Effector memory CD4-positive, alpha-beta T cell (primary cell): ENCODE results near the gene EFHC1.

ENCODE experiments used
- DNase-seq, 3 donors: peaks; one replicate each; pipeline ENCODE4 v3.0.0-alpha.2; 2020
- H3K27ac ChIP-seq: 2 replicates; pipeline ENCODE4 v1.7.0; 2013; ENCODE audit warnings: mild to moderate bottlenecking, low read length, moderate library complexity; ENCODE audit not compliant: insufficient read depth, poor library complexity, severe bottlenecking
- H3K27me3 ChIP-seq: replicated peaks from 2 replicates; pipeline ENCODE4 v1.7.0; 2013; ENCODE audit warnings: mild to moderate bottlenecking, low read length; ENCODE audit not compliant: insufficient read depth, control insufficient read depth, poor library complexity, severe bottlenecking
- H3K36me3 ChIP-seq: 2 replicates; pipeline ENCODE4 v1.7.0; 2013; ENCODE audit warnings: mild to moderate bottlenecking, low read length, moderate library complexity; ENCODE audit not compliant: control insufficient read depth, insufficient read depth
- H3K4me1 ChIP-seq: 2 replicates; pipeline ENCODE4 v1.7.0; 2013; ENCODE audit warnings: low read length, mild to moderate bottlenecking; ENCODE audit not compliant: control insufficient read depth, insufficient read depth, poor library complexity, severe bottlenecking
- H3K4me3 ChIP-seq: 2 replicates; pipeline ENCODE4 v1.7.0; 2013; ENCODE audit warnings: low read length, low read depth, mild to moderate bottlenecking; ENCODE audit not compliant: insufficient read depth, poor library complexity, severe bottlenecking
- H3K9me3 ChIP-seq: 2 replicates; pipeline ENCODE4 v1.7.0; 2013; ENCODE audit warnings: mild to moderate bottlenecking, low read length, moderate library complexity; ENCODE audit not compliant: control insufficient read depth

EFHC1 gene

DNA sequence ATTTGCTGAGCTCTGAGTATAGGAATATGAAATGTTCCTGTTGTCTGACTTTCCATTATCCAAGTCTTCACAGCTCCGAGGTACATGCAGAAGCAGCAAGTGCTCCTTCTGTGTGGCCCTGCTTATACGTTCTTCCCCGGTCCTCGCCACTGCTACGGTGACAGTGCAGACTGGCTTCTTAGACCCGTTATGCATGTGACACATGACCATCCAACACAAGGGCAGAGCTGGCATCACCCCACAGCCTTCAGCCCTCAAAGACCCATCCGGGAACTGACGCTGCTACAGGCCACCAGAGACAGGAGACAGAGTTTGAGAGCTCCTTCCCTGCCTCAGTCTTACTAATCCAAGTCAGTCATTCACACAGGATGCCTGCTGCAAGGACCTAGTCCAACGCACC lies 86.3 kb downstream of the EFHC1 start:
- Histone ChIP-seq H3K4me3 (no peak overlapping the region), H3K27ac (no peak overlapping the region), H3K4me1 (no peaks in the 10 kb centered on the region), H3K27me3 (no peaks in the 10 kb centered on the region), H3K36me3 (peaks cover 31% of the 10 kb centered on the region), H3K9me3 (no peaks in the 10 kb centered on the region)
- no peak for DNase-seq

DNA sequence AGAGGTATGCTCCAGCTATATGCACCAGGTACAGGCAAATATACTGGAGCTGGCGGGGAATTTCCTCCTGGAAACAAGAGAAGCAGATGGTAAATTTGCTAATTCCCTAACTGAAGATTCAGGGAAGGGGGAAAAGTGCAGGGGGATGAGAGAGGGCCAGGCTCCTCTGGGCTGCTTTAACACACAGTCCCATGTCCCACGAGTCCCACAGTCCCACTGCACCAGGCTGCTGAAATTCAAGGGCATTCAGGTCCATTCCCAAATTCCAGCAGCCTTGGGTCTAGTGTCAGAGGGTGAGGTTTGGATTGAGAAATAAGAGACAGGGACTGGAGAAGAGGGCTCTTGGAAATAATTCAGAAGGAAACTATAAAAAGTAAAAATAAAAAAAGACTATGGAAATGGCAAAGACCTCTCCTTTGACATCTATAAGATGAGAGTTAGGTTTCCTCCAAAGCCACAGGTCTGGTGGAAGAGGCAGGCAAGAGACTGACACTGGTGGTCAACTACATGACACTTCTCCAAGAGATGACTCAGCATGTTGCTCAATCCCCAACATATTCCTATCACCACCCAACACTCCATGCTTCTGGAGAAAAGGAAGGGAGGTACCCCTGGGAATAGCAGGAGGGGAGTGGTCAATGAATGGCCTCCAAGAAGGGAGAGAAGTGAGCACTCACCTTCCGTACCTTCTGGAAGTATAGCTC lies 87.6 kb downstream of the EFHC1 start:
- no peaks in the 10 kb centered on the region for H3K9me3 ChIP-seq
- peaks cover 23% of the 10 kb centered on the region for H3K36me3 ChIP-seq
- H3K27ac ChIP-seq = no peak overlapping the region
- no peak for DNase-seq
- H3K4me1 ChIP-seq = no peaks in the 10 kb centered on the region
- H3K27me3 ChIP-seq = no peaks in the 10 kb centered on the region
- no peak overlapping the region for H3K4me3 ChIP-seq

DNA sequence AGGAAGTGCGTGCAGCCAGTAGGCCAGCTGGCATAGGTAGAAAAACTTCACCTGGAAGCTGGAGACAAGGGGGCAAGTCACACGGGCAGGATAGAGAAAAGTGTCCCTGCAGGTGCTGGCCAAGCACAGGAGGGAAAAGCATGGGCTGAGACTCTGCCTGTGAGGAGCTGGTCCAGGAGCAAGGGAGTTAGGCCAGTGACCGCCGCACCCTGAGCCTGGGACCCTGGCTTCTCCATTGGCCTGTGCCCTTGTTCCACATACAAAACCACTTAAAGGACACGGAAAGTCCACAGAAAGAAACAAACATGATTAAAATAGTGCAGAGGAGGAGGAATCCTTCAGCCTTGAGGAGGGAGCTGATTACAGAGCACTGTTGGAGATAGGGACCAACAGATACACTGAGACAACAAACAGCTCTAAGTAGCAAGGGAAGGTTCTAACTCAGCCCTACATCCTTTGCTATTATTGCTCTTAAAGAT lies 88.2 kb downstream of the EFHC1 start:
- no peaks in the 10 kb centered on the region for H3K9me3 ChIP-seq
- no peaks in the 10 kb centered on the region for H3K4me1 ChIP-seq
- H3K27ac ChIP-seq = no peak overlapping the region
- H3K27me3 ChIP-seq = no peaks in the 10 kb centered on the region
- H3K4me3 ChIP-seq = no peak overlapping the region
- no peak for DNase-seq
- H3K36me3 ChIP-seq = peaks cover 23% of the 10 kb centered on the region

DNA sequence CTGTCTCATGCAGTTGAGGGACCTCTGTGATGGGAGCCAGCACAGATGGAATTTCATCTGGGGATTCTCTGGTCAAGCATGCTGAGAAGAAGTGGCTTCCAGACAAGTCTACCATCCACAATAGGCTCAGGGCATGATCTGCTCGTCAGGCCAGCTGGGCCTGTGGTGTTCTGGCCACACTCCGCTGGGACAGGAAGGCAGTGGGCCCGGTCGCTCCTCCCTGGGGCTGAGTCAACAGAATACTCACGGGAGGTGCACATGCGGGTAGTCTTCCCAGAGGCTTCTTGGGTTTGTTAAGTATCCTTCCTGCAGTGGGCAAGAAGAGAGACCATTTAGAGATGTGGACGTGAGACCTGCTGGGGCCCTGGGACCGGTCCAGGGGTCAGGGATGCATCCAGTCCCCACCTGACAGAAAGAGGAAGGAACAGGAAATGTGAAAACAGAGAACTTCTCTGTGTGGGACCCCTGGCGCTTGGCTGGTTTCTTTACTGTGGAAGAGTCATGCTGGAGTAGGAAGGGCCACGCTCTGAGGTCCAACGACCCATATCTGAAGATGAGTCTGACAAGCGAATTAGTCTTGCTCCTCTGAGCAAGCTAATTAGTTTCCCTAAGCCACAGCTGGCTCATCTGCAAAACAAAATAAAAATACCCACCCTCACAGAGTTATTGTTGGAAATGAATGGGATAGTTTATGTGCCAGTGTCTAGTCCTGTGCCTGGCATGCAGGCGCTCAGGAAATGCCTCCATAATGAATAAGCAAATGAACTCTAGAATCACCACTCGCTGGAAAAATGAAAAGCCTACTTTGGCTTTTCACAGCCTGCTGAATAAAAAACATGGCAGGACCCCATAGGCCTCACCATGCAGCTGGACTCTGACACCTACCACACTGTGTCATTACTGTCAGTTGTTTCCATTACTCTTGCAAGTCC lies 89.4 kb downstream of the EFHC1 start:
- peaks cover 18% of the 10 kb centered on the region for H3K36me3 ChIP-seq
- H3K27me3 ChIP-seq = no peaks in the 10 kb centered on the region
- H3K27ac ChIP-seq = no peak overlapping the region
- DNase-seq = no peak
- no peaks in the 10 kb centered on the region for H3K9me3 ChIP-seq
- no peaks in the 10 kb centered on the region for H3K4me1 ChIP-seq
- H3K4me3 ChIP-seq = no peak overlapping the region

DNA sequence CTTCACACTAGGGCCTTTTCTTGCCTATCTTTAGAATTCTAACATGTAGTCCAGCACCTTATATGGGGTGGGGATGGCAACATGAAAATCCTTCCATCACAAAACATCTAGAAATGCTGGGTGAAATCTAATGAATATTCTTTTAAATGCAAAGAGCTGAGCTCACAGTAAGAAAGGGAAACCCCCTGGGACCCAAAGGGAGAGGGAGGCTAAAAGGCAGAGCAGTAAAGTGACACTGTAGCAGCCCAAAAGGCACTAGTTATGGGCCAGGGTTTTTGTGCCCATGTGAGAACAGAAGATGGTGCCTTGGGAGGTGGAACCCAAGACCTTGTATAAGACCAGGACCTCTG lies 90.0 kb downstream of the EFHC1 start:
- Histone ChIP-seq H3K27ac (no peak overlapping the region), H3K4me3 (no peak overlapping the region), H3K4me1 (no peaks in the 10 kb centered on the region), H3K9me3 (no peaks in the 10 kb centered on the region), H3K36me3 (peaks cover 23% of the 10 kb centered on the region), H3K27me3 (no peaks in the 10 kb centered on the region)
- no peak for DNase-seq

DNA sequence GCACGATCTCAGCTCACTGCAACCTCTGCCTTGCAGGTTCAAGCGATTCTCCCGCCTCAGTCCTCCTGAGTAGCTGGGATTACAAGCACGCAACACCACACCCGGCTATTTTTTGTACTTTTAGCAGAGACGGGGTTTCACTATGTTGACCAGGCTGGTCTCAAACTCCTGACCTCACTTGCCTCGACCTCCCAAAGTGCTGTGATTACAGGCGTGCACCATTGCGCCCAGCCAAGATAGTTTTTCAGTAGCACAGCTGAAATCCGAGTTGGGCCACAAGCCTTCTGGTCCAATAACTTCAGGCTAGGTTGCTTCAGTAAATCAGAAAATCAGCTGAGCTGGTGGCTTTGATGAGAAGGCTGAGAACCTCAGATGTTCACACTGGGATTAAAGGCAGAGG lies 91.0 kb downstream of the EFHC1 start:
- H3K27me3 ChIP-seq = no peaks in the 10 kb centered on the region
- H3K36me3 ChIP-seq = peaks cover 25% of the 10 kb centered on the region
- H3K4me3 ChIP-seq = no peak overlapping the region
- no peak overlapping the region for H3K27ac ChIP-seq
- no peak for DNase-seq
- H3K9me3 ChIP-seq = no peaks in the 10 kb centered on the region
- no peaks in the 10 kb centered on the region for H3K4me1 ChIP-seq

DNA sequence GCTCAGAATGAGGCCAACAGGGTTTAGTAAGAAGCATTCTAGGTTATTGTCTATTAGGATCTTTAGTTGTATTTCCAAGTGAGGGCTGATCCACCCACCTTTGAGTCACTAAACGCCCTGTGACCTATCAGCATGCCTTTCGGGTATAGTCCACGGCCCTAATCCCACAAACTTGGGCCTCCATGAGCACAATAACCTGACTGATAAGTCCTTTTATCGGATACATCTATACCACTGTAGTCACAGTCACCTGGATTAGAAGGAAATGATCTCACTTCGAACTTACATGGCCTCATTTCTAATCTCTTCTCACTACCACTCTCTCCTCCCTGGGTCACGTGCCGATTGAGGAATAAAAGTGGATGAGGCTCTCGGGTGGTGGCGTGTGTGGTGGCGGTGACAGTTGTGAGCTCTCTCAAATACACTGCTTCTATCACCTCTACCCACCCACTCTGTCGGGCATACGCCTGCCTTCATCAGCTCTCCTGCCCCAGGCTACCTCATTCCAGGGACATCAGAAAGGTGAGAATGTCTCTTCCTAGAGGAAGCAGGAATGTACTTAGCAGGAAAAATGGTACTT lies 91.5 kb downstream of the EFHC1 start:
- H3K36me3 ChIP-seq = peaks cover 30% of the 10 kb centered on the region
- H3K4me3 ChIP-seq = no peak overlapping the region
- no peak overlapping the region for H3K27ac ChIP-seq
- no peaks in the 10 kb centered on the region for H3K4me1 ChIP-seq
- no peak for DNase-seq
- H3K9me3 ChIP-seq = no peaks in the 10 kb centered on the region
- no peaks in the 10 kb centered on the region for H3K27me3 ChIP-seq

DNA sequence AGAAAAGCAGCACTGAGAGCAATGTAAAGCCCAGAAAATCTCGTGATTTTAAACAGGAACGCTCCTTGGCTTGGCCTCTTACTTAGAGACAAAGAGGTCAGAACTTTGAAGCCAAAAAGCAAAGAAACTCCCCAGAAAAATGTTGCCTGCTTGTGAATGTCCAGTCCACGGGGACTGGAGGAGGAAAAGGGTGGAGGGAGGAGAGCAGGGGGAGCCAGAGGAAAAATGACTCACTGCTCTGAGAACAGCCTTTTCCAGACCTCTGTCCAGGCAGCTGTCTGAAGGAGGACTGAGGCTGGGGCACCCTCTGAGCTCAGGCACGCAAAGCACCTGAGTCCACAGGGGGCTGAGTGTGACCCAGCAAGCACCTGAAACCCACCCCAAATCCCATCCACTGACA lies 92.1 kb downstream of the EFHC1 start:
- Histone ChIP-seq H3K27ac (no peak overlapping the region), H3K4me3 (no peak overlapping the region), H3K36me3 (peaks cover 33% of the 10 kb centered on the region), H3K27me3 (no peaks in the 10 kb centered on the region), H3K4me1 (no peaks in the 10 kb centered on the region), H3K9me3 (no peaks in the 10 kb centered on the region)
- DNase-seq = no peak

DNA sequence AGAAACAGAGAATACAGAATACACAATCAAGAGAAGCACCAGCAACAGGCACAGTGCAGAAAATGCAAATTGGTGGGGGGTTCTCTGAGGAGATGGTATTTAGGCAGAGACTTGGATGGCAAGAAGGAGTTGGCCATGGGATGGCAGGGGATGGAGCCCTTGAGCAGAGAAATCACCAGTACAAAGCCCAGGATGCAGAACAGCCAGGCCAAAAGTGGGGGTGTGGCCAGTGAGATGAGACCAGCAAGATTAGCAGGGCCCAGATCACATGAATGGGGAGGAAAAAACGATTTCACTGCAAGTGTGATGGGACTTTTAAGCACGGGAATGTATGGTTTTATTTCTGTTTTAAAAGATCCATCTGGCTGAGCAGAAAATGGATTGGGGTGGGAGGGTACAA lies 93.3 kb downstream of the EFHC1 start:
- Histone ChIP-seq H3K36me3 (peaks cover 28% of the 10 kb centered on the region), H3K4me1 (no peaks in the 10 kb centered on the region), H3K9me3 (no peaks in the 10 kb centered on the region), H3K27ac (no peak overlapping the region), H3K4me3 (no peak overlapping the region), H3K27me3 (no peaks in the 10 kb centered on the region)
- no peak for DNase-seq

DNA sequence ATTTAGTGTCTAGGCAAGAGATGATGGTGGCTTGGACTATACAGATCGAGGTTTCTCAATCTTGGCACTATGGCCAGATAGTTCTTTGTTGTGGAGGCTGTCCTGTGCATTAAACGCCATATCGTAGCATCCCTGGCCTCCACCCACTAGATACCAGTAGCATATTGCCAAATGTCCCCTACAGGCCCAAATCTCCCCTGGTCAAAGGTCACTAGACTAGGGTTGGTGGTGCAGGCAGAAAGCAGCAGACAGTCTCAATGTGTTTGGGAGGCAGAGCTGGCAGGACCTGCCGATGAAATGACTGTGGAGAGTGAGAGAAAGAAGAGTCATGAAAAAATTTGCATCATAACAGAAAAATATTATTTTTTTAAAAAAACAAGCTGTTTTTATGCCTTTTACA lies 93.8 kb downstream of the EFHC1 start:
- Histone ChIP-seq H3K4me3 (no peak overlapping the region), H3K27me3 (no peaks in the 10 kb centered on the region), H3K27ac (no peak overlapping the region), H3K36me3 (peaks cover 27% of the 10 kb centered on the region), H3K4me1 (no peaks in the 10 kb centered on the region), H3K9me3 (no peaks in the 10 kb centered on the region)
- DNase-seq = no peak
